ENCODE measurements around the gene TRIM25.

GRCh38 chr17:56870081-56870651 lies 43.7 kb downstream of the TRIM25 start:
- TF ChIP-seq POLR2A (IDR thresholded peaks at IDR 0.05) (no peak), CTCF (IDR thresholded peaks at IDR 0.05) (no peak)

All from right lobe of liver (tissue), 4 donors.